ENCODE data around the gene MYEOV.

Gene MYEOV

GRCh38 chr11:69250186-69251056 is 43.5 kb upstream of the MYEOV start:
- TF ChIP-seq, protein P1, sequence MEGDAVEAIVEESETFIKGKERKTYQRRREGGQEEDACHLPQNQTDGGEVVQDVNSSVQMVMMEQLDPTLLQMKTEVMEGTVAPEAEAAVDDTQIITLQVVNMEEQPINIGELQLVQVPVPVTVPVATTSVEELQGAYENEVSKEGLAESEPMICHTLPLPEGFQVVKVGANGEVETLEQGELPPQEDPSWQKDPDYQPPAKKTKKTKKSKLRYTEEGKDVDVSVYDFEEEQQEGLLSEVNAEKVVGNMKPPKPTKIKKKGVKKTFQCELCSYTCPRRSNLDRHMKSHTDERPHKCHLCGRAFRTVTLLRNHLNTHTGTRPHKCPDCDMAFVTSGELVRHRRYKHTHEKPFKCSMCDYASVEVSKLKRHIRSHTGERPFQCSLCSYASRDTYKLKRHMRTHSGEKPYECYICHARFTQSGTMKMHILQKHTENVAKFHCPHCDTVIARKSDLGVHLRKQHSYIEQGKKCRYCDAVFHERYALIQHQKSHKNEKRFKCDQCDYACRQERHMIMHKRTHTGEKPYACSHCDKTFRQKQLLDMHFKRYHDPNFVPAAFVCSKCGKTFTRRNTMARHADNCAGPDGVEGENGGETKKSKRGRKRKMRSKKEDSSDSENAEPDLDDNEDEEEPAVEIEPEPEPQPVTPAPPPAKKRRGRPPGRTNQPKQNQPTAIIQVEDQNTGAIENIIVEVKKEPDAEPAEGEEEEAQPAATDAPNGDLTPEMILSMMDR (conservative IDR thresholded peaks at IDR 0.05; ENCODE audit: low read depth), result no peak
- CTCF ChIA-PET, result no interaction called here
- H3K27ac ChIP-seq, result no peak overlapping the region
- no peak for DNase-seq (ENCODE audit: low spot score)
- POLR2A ChIA-PET (ENCODE audit: low non-redundant PET), result no interaction called here

GRCh38 chr11:69251057-69251393 is 42.9 kb upstream of the MYEOV start:
- no peak for DNase-seq (ENCODE audit: low spot score)
- H3K27ac ChIP-seq, result no peak overlapping the region
- TF ChIP-seq, protein P1 (conservative IDR thresholded peaks at IDR 0.05; ENCODE audit: low read depth), result no peak
- ChIA-PET POLR2A (ENCODE audit: low non-redundant PET) (no interaction called here), CTCF (no interaction called here)

DNA sequence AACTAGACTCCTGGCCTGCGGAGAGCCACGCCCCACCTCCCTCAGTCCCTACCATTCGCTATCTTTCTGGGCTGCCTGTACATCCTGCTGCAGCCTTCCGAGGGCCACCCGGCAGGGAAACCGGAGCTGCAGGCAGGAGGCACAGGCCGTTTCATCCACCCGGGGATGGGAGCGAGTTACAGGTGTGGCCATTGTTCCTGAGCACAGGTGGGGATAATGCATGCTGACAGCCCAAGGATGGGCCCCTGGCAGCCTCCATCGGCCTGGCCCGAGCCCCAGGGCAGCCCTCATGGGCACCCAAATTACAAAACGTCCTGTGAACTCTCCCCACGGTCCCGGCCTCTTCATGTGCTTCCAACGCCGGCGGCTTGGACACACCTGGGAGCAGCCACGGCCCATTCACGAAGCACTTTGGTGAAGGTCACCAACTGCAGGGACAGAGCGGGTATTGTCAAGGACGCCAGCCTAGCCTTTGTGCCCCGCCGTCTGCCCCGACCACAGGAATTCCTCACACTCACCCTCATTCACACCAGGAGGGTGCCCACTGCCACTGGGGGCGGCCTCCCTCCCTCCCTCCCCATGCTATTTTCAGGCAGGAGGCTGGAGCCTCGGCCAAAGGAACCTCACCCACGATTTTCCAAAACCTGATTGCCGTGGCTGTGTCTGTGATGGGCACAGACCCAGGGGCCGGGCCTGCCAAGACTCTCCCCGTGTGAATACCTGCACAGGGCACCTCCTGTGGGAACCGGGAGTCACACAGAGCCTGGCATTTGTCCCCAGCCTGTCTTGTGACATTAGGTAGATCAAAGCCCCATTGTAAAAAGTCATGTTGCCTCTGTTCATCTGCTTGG is 42.1 kb upstream of the MYEOV start:
- TF ChIP-seq, protein P1 (conservative IDR thresholded peaks at IDR 0.05; ENCODE audit: low read depth), result no peak
- POLR2A ChIA-PET (ENCODE audit: low non-redundant PET), result no interaction called here
- peak overlapping the region; percentile 82 for H3K27ac ChIP-seq
- DNase-seq (ENCODE audit: low spot score), result no peak
- CTCF ChIA-PET, result interaction anchor here (0.7 kb wide), 1 partner anchor 983 kb away, joined by 3 read pairs; no protein-coding TSS in a partner anchor

GRCh38 chr11:69252490-69252837 is 41.5 kb upstream of the MYEOV start:
- peak overlapping the region; percentile 82 for H3K27ac ChIP-seq
- ChIA-PET POLR2A (ENCODE audit: low non-redundant PET) (no interaction called here), CTCF (interaction anchor here (0.7 to 1.0 kb wide), 2 partner anchors 12 to 982 kb away, joined by 3 read pairs; no protein-coding TSS in a partner anchor)
- no peak for DNase-seq (ENCODE audit: low spot score)
- TF ChIP-seq, protein P1 (conservative IDR thresholded peaks at IDR 0.05; ENCODE audit: low read depth), result no peak

- H3K27ac ChIP-seq, result peak overlapping the region; percentile 82
- DNase-seq (ENCODE audit: low spot score), result peak; percentile 42
- ChIA-PET CTCF (interaction anchor here (1.0 kb wide), 1 partner anchor 13 kb away, joined by 3 read pairs; no protein-coding TSS in a partner anchor), POLR2A (ENCODE audit: low non-redundant PET) (no interaction called here)
- TF ChIP-seq, protein P1 (conservative IDR thresholded peaks at IDR 0.05; ENCODE audit: low read depth), result no peak
Observed at GRCh38 chr11:69253028-69253427, 40.9 kb upstream of the MYEOV start.

DNA sequence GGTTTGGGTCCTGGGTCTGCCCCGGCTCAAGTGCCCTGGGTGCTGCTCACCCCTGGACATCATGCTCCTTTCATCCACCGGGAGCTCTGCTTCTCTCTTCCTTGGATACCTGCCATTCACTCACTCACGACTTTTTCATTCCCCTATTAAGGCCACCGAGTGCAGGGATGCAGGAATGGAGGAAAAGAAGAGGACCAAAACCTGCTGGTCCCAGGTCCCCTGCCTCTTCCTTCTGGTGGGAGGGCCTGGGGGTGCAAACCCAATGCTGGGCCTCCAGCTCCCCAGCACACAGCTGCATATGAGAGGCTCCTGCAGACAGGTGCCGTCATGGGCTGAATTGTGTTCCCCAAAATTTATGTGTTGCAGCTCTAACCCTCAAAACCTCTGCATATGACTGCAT is 36.8 kb upstream of the MYEOV start:
- DNase-seq (ENCODE audit: low spot score), result no peak
- ChIA-PET CTCF (no interaction called here), POLR2A (ENCODE audit: low non-redundant PET) (no interaction called here)
- H3K27ac ChIP-seq, result no peak overlapping the region
- TF ChIP-seq, protein P1 (conservative IDR thresholded peaks at IDR 0.05; ENCODE audit: low read depth), result no peak

Measured in RWPE1 (cell line).